ENCODE results near the gene FITM2. TPM values are rescaled to one million over a fixed set of nuclear protein-coding genes. Genes with fewer than 3 reads are reported as not detected.

FITM2 gene
- total and polyA plus RNA-seq, 2 donors (not counting 3 experiments of a cell fraction or from before 2014, with no cell fraction given) = 4.4 to 7.7 TPM

DNA sequence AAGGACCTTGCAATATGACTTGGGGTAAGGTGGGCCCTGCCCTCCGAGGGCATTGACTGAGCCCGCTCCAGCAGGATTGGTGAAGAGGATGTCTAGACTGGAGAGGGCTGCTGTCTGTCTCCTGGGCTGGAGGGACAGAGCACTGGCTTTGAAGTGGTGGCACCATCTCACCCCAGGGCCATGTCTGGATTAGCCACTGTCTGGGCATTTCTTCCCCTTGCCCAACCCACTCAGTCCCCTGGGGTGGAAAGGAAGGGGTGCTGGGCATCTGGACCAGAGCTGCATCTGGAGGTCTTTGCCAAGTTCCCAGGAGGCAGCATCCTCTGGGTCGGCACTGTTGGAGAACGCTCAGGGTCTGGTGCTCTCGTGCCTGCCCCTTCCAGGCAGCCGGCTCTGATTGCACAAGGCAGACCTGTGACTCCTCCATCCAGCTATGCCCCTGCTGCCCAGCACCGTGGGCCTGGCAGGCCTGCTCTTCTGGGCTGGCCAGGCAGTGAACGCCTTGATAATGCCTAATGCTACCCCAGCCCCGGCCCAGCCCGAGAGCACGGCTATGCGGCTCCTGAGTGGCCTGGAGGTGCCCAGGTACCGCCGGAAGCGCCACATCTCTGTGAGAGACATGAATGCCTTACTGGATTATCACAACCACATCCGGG lies 25.9 kb upstream of the FITM2 start, which contains the start of gene R3HDML:
R3HDML (plus strand) TSS at position 319 of the 656 bp plus-strand sequence; CDS start at position 434, 115 bp downstream.
- H3K9me3 ChIP-seq (replicated peaks; ENCODE audit: control insufficient read depth, insufficient read depth, low read length) = no peaks in the 10 kb centered on the region
- H3K9ac ChIP-seq (replicated peaks; ENCODE audit: extremely low read depth, insufficient read depth, low read length) = no peak within 1 kb of the TSS
- FAIRE-seq = no peak
- ChIA-PET POLR2A (no interaction called here), CTCF (no interaction called here)
- H3K4me2 ChIP-seq (ENCODE audit: insufficient read depth, low read length) = no peak within 1 kb of the TSS
- TF ChIP-seq JUN (IDR thresholded peaks at IDR 0.05; ENCODE audit: borderline replicate concordance, insufficient read depth, insufficient read length, low read depth) (no peak), POLR2AphosphoS5 (IDR thresholded peaks at IDR 0.05; ENCODE audit: insufficient read depth, low read depth, low read length) (no peak), FOS (IDR thresholded peaks at IDR 0.05; ENCODE audit: borderline replicate concordance, insufficient read depth, low read length) (no peak), GATA2 (IDR thresholded peaks at IDR 0.05; ENCODE audit: insufficient read depth, insufficient read length, low read depth, low read length) (no peak), MYC (IDR thresholded peaks at IDR 0.05; ENCODE audit: low read depth, low read length) (no peak), EZH2 (IDR thresholded peaks at IDR 0.05; ENCODE audit: borderline replicate concordance, low read depth, low read length, severe bottlenecking) (no peak), POLR2A (IDR thresholded peaks at IDR 0.05; ENCODE audit: low read depth, low read length) (no peak)
- TF ChIP-seq, protein P1, sequence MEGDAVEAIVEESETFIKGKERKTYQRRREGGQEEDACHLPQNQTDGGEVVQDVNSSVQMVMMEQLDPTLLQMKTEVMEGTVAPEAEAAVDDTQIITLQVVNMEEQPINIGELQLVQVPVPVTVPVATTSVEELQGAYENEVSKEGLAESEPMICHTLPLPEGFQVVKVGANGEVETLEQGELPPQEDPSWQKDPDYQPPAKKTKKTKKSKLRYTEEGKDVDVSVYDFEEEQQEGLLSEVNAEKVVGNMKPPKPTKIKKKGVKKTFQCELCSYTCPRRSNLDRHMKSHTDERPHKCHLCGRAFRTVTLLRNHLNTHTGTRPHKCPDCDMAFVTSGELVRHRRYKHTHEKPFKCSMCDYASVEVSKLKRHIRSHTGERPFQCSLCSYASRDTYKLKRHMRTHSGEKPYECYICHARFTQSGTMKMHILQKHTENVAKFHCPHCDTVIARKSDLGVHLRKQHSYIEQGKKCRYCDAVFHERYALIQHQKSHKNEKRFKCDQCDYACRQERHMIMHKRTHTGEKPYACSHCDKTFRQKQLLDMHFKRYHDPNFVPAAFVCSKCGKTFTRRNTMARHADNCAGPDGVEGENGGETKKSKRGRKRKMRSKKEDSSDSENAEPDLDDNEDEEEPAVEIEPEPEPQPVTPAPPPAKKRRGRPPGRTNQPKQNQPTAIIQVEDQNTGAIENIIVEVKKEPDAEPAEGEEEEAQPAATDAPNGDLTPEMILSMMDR (IDR thresholded peaks at IDR 0.05; ENCODE audit: extremely low read depth in 1 of 2, insufficient read depth in 1 of 2, low read depth in 1 of 2, low read length in 2 of 2) = no peak
- TF ChIP-seq, protein P2, sequence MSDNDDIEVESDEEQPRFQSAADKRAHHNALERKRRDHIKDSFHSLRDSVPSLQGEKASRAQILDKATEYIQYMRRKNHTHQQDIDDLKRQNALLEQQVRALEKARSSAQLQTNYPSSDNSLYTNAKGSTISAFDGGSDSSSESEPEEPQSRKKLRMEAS (IDR thresholded peaks at IDR 0.05; ENCODE audit: insufficient read depth, insufficient read length) = no peak
- no peaks in the 10 kb centered on the region for H3K4me1 ChIP-seq (ENCODE audit: control insufficient read depth, extremely low read depth, insufficient read depth, low read length)
- no peaks in the 10 kb centered on the region for H3K9me1 ChIP-seq (replicated peaks; ENCODE audit: control insufficient read depth, extremely low read depth, insufficient read depth, low read length)
- H3K4me3 ChIP-seq (replicated peaks in 1 of 3; ENCODE audit: insufficient read depth in 1 of 3, low read depth in 1 of 3, low read length in 3 of 3) = no peak within 1 kb of the TSS
- DNase-seq (ENCODE audit: low read depth, low spot score) = no peak
- intact Hi-C loops (cut with micrococcal nuclease) = no loop called here
- dilution Hi-C loops (cut with MboI; ENCODE audit: extremely low pct_ligation_motif_present, low sequenced_read_pairs) = no loop called here
- H3K27ac ChIP-seq (ENCODE audit: insufficient read depth, low read depth, low read length) = no peak within 1 kb of the TSS
- no TSS peak for BruUV-seq (replicated peaks)
- no peaks in the 10 kb centered on the region for H3K36me3 ChIP-seq (ENCODE audit: control insufficient read depth in 2 of 2, extremely low read depth in 1 of 2, insufficient read depth in 2 of 2, low read length in 2 of 2)
- no peaks in the 10 kb centered on the region for H3K79me2 ChIP-seq (ENCODE audit: control insufficient read depth, insufficient read depth, low read length)
- H2AFZ ChIP-seq (ENCODE audit: low read depth, low read length) = no peak within 1 kb of the TSS
- H3K27me3 ChIP-seq (ENCODE audit: control insufficient read depth in 2 of 2, insufficient read depth in 2 of 2, low read length in 2 of 2) = peaks cover 0 to 4% of the 10 kb centered on the region in 2 experiments
- no peaks in the 10 kb centered on the region for H4K20me1 ChIP-seq (replicated peaks; ENCODE audit: control insufficient read depth, extremely low read depth, insufficient read depth, low read length)
